CD4-positive, CD25-positive, alpha-beta regulatory T cell (primary cell): ENCODE data around the gene TH. TPM values are rescaled to one million over a fixed set of nuclear protein-coding genes. Genes with fewer than 3 reads are reported as not detected.

ENCODE experiments used
- ATAC-seq, 2 donors: fragments of 150-1000 bp; cut with Tn5 transposase; one replicate each; pipeline ENCODE4 v1.10.0; 2021; ENCODE audit warnings: low read depth in 2 of 2, moderate number of reproducible peaks in 2 of 2, moderate library complexity in 1 of 2
- DNase-seq, 3 donors: peaks; one replicate each; pipeline versions ENCODE4 v3.0.0 to v3.0.0-alpha.2; 2012 to 2022; ENCODE audit warnings: mixed read lengths in 1 of 3
- H3K27ac ChIP-seq: one replicate; pipeline ENCODE4 v1.7.0; 2013; ENCODE audit warnings: mild to moderate bottlenecking, low read length; ENCODE audit not compliant: insufficient read depth, poor library complexity, severe bottlenecking
- H3K27me3 ChIP-seq: one replicate; pipeline ENCODE4 v1.7.0; 2013; ENCODE audit warnings: low read length; ENCODE audit not compliant: control insufficient read depth, insufficient read depth
- H3K36me3 ChIP-seq: one replicate; pipeline ENCODE4 v1.7.0; 2013; ENCODE audit warnings: mild to moderate bottlenecking, low read length, moderate library complexity; ENCODE audit not compliant: control insufficient read depth, insufficient read depth
- H3K4me1 ChIP-seq: 2 replicates; pipeline ENCODE4 v1.7.0; 2013; ENCODE audit warnings: mild to moderate bottlenecking, low read length; ENCODE audit not compliant: insufficient read depth, control insufficient read depth, poor library complexity, severe bottlenecking
- H3K4me3 ChIP-seq: one replicate; pipeline ENCODE4 v1.7.0; 2013; ENCODE audit warnings: low read depth, mild to moderate bottlenecking, low read length, moderate library complexity
- H3K9me3 ChIP-seq, 2 experiments: 1 replicate in 1 of 2; 2 replicates in 1 of 2; pipeline ENCODE4 v1.7.0; 2013; ENCODE audit warnings: low read length in 2 of 2, mild to moderate bottlenecking in 1 of 2, moderate library complexity in 1 of 2; ENCODE audit not compliant: control insufficient read depth in 2 of 2
- H3K27ac Mint-ChIP-seq, 3 donors: one replicate each; pipeline ENCODE4 v1.8.0; 2020 to 2022; ENCODE audit warnings: mild to moderate bottlenecking in 3 of 3, mixed read lengths in 3 of 3, moderate library complexity in 2 of 3
- H3K27me3 Mint-ChIP-seq: one replicate; pipeline ENCODE4 v1.8.0; 2022; ENCODE audit warnings: mild to moderate bottlenecking, mixed read lengths
- H3K36me3 Mint-ChIP-seq: one replicate; pipeline ENCODE4 v1.8.0; 2020; ENCODE audit warnings: mixed read lengths
- H3K4me1 Mint-ChIP-seq, 4 donors: one replicate each; pipeline ENCODE4 v1.8.0; 2020 to 2022; ENCODE audit warnings: mixed read lengths in 4 of 4, mild to moderate bottlenecking in 1 of 4
- H3K4me3 Mint-ChIP-seq, 4 donors: one replicate each; pipeline ENCODE4 v1.8.0; 2020 to 2022; ENCODE audit warnings: mild to moderate bottlenecking in 4 of 4, mixed read lengths in 4 of 4, moderate library complexity in 3 of 4
- H3K9me3 Mint-ChIP-seq, 7 donors: one replicate each; pipeline ENCODE4 v1.8.0; 2020 to 2022; ENCODE audit warnings: mixed read lengths in 7 of 7, mild to moderate bottlenecking in 3 of 7, moderate library complexity in 2 of 7
- polyA plus RNA-seq, 4 donors: library from polyadenylated mRNA; unstranded; fragments of 300-500 nt; fragmentation: Illumina TruSeq; gene quantifications; one replicate each; pipeline ENCODE4 v1.2.3, GENCODE V29; 2021
- total RNA-seq: library from RNA; stranded (reverse); gene quantifications from one replicate; pipeline ENCODE4 v1.2.3, GENCODE V29; 2022

TH gene
- total and polyA plus RNA-seq, 5 donors from 2014 or later = not detected

DNA sequence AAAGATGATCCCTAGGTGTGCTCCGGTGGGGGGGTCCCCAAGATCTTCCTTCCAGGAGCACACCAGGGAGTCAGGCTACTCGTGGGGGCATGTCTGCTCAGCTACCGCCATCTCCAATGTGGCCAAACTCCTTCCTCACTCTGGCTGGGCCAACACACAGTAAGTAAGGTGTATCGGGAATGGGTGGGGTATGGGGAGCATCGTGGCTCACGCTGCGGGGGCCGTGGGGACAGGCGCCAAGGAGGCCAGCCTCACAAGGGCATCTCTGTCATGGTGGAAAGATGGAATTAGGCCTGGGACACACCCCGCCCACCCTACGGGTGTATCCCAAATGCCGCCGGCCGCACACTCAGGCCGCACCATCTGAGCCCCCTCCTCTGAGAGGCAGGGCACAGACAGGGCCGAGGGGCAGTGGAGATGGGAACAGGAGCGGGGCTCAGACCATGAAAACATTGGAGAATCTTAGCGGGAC, 40.7 kb downstream of the TH start:
- no peaks in the 10 kb centered on the region for H3K4me1 ChIP-seq

DNA sequence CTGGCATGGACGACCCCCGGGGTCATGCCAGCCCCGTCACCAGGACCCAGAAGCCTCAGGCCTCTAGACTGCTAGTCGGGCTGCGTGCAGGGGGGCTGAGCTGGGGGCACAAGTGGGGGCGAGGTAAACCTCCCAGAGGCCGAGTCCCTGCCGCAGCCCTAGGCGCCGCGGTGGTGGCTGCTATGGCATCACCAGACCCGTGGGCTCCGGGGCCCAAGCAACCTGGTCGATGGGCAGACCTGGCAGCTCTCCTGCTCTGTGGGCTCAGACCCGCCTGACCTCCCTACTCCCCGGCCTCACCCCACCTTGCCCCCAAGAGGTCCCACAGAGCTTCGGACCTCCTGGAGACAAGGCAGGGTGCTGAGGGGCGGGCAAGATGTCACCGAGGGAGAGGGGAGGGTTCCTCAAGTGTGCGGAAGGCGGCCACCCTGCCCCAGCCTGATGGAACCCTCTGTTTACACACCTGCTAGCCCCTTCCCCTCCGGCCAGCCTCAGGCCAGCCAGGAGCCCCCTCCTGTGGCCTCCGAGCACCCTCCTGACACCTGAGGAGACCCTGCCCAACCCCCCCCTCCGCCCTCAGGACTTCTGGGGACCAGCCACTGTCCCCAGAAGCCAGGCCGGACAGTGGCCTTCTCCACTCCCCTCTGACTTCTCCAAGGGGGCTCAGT, 41.8 kb downstream of the TH start:
- no peak overlapping the region for H3K4me3 Mint-ChIP-seq
- H3K4me1 ChIP-seq = no peaks in the 10 kb centered on the region
- peaks cover 0 to 4% (median 0%) of the 10 kb centered on the region in 7 donors for H3K9me3 Mint-ChIP-seq
- no peaks in the 10 kb centered on the region for H3K27me3 ChIP-seq
- no peak for ATAC-seq
- H3K4me1 Mint-ChIP-seq = no peaks in the 10 kb centered on the region
- no peak for DNase-seq
- H3K27ac Mint-ChIP-seq = no peak overlapping the region
- H3K36me3 Mint-ChIP-seq = no peaks in the 10 kb centered on the region
- peaks cover 10% of the 10 kb centered on the region for H3K27me3 Mint-ChIP-seq
- H3K4me3 ChIP-seq = no peak overlapping the region
- H3K36me3 ChIP-seq = no peaks in the 10 kb centered on the region
- H3K9me3 ChIP-seq = no peaks in the 10 kb centered on the region
- H3K27ac ChIP-seq = no peak overlapping the region

More for the DNA sequence above, 40.7 kb downstream of the TH start:
- Histone ChIP-seq H3K4me3 (no peak overlapping the region), H3K9me3 (no peaks in the 10 kb centered on the region), H3K27me3 (no peaks in the 10 kb centered on the region), H3K27ac (no peak overlapping the region), H3K36me3 (no peaks in the 10 kb centered on the region)
- Mint-ChIP-seq H3K4me1 (no peaks in the 10 kb centered on the region), H3K4me3 (no peak overlapping the region), H3K36me3 (no peaks in the 10 kb centered on the region), H3K27ac (no peak overlapping the region), H3K27me3 (peaks cover 19% of the 10 kb centered on the region), H3K9me3 (peaks cover 0 to 4% (median 0%) of the 10 kb centered on the region in 7 donors)
- DNase-seq (no peak), ATAC-seq (no peak)

- Mint-ChIP-seq H3K27ac (peak overlapping the region in 1 of 3 donors; percentile 80), H3K4me1 (no peaks in the 10 kb centered on the region), H3K36me3 (no peaks in the 10 kb centered on the region), H3K9me3 (peaks cover 0 to 4% (median 0%) of the 10 kb centered on the region in 7 donors), H3K27me3 (peaks cover 10% of the 10 kb centered on the region), H3K4me3 (no peak overlapping the region)
- DNase-seq (no peak), ATAC-seq (no peak)
- Histone ChIP-seq H3K27ac (no peak overlapping the region), H3K36me3 (no peaks in the 10 kb centered on the region), H3K9me3 (no peaks in the 10 kb centered on the region), H3K4me1 (no peaks in the 10 kb centered on the region), H3K4me3 (no peak overlapping the region), H3K27me3 (no peaks in the 10 kb centered on the region)
Measured at GRCh38 chr11:2129308-2129698, 42.3 kb downstream of the TH start.

GRCh38 chr11:2128511-2129307, 42.9 kb downstream of the TH start:
- Histone ChIP-seq H3K9me3 (no peaks in the 10 kb centered on the region), H3K27ac (no peak overlapping the region), H3K4me1 (no peaks in the 10 kb centered on the region), H3K36me3 (no peaks in the 10 kb centered on the region), H3K4me3 (no peak overlapping the region), H3K27me3 (no peaks in the 10 kb centered on the region)
- no peaks in the 10 kb centered on the region for H3K4me1 Mint-ChIP-seq
- no peak for ATAC-seq
- peaks cover 0 to 4% (median 0%) of the 10 kb centered on the region in 7 donors for H3K9me3 Mint-ChIP-seq
- no peak for DNase-seq
- H3K4me3 Mint-ChIP-seq = no peak overlapping the region
- peak overlapping the region in 1 of 3 donors; percentile 80 for H3K27ac Mint-ChIP-seq
- peaks cover 10% of the 10 kb centered on the region for H3K27me3 Mint-ChIP-seq
- H3K36me3 Mint-ChIP-seq = no peaks in the 10 kb centered on the region

GRCh38 chr11:2128130-2128510, 43.5 kb downstream of the TH start:
- no peak overlapping the region for H3K27ac Mint-ChIP-seq
- H3K36me3 ChIP-seq = no peaks in the 10 kb centered on the region
- no peak overlapping the region for H3K4me3 Mint-ChIP-seq
- H3K36me3 Mint-ChIP-seq = no peaks in the 10 kb centered on the region
- H3K27me3 ChIP-seq = no peaks in the 10 kb centered on the region
- H3K4me1 Mint-ChIP-seq = no peaks in the 10 kb centered on the region
- H3K9me3 ChIP-seq = no peaks in the 10 kb centered on the region
- ATAC-seq = no peak
- H3K4me3 ChIP-seq = no peak overlapping the region
- H3K4me1 ChIP-seq = no peaks in the 10 kb centered on the region
- H3K27me3 Mint-ChIP-seq = peaks cover 10% of the 10 kb centered on the region
- no peak overlapping the region for H3K27ac ChIP-seq
- DNase-seq = no peak
- peaks cover 0 to 3% (median 0%) of the 10 kb centered on the region in 7 donors for H3K9me3 Mint-ChIP-seq

DNA sequence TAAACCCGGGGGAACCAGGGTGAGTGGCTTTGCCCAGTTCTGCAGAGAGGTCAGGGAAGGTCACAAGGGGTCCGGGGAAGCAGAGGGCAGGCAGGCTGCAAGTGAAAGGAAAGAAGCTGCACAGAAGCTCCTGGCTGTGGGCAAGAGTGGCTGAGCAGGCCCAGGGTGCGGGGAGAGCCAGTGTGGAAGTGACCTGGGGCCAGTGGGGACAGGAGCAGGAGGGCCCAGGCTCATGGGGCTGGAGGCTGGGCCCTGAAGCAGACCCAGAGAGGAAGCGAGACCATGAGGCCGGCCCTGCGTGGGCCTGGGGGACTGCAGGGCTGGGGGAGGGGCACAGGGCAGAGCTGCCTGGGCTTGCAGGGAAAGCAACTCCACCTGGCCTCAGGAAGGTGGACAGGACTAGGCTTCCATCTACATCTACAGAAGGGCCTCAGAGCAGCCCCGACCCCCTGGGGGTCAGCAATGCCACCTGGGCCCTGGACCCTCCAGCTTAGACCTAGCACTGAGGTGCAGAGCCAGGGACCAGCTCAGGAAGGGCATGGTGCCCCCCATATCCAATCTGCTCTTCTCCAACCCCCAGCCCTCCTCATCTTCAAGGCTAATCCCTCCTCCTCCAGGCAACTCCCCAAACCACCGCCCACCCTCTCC, 44.0 kb downstream of the TH start:
- ATAC-seq (no peak), DNase-seq (no peak)
- no peaks in the 10 kb centered on the region for H3K4me1 Mint-ChIP-seq
- H3K36me3 ChIP-seq = no peaks in the 10 kb centered on the region
- no peak overlapping the region for H3K27ac Mint-ChIP-seq
- no peaks in the 10 kb centered on the region for H3K27me3 ChIP-seq
- no peak overlapping the region for H3K27ac ChIP-seq
- no peaks in the 10 kb centered on the region for H3K4me1 ChIP-seq
- H3K9me3 ChIP-seq = no peaks in the 10 kb centered on the region
- H3K36me3 Mint-ChIP-seq = no peaks in the 10 kb centered on the region
- H3K27me3 Mint-ChIP-seq = peaks cover 10% of the 10 kb centered on the region
- H3K9me3 Mint-ChIP-seq = peaks cover 0 to 3% (median 0%) of the 10 kb centered on the region in 7 donors
- H3K4me3 Mint-ChIP-seq = no peak overlapping the region
- H3K4me3 ChIP-seq = no peak overlapping the region

DNA sequence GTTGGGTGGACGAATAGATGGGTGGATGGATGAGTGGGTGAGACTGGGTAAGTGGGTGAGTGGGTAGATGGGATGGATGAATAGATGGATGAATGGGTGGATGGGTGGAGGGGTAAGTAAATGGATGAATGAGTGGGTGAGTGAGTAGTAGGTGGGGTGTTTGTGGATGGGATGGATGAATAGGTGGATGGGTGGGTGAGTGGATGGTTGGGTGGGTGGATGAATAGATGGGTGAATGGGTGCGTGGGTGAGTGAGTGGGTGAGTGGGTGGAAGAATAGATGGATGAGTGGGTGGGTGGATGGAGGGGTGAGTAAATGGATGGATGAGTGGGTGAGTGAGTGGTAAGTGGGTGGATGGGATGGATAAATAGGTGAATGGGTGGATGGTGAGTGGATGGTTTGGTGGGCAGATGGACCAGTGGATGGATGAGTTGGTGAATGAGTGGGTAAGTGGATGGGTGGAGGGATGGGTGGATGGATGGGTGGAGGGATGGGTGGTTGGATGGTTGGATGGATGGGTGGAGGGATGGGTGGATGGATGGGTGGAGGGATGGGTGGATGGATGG, 45.0 kb downstream of the TH start:
- Histone ChIP-seq H3K27me3 (no peaks in the 10 kb centered on the region), H3K27ac (no peak overlapping the region), H3K9me3 (no peaks in the 10 kb centered on the region), H3K4me3 (no peak overlapping the region), H3K36me3 (no peaks in the 10 kb centered on the region), H3K4me1 (no peaks in the 10 kb centered on the region)
- no peak overlapping the region for H3K27ac Mint-ChIP-seq
- ATAC-seq (no peak), DNase-seq (no peak)
- peaks cover 5% of the 10 kb centered on the region for H3K27me3 Mint-ChIP-seq
- no peaks in the 10 kb centered on the region for H3K36me3 Mint-ChIP-seq
- H3K4me1 Mint-ChIP-seq = no peaks in the 10 kb centered on the region
- H3K4me3 Mint-ChIP-seq = no peak overlapping the region
- H3K9me3 Mint-ChIP-seq = peaks cover 0 to 3% (median 0%) of the 10 kb centered on the region in 7 donors
